T-helper 2 cell treated with Interferon-gamma antibody and Interleukin-4, amounts not matched to agents 5 μg/mL and 100 μg/mL, for 36 hours (primary cell): ENCODE data around the gene ZDHHC13.

Source experiments
- DNase-seq: peaks from one replicate; pipeline ENCODE4 v3.0.0; 2021; ENCODE audit warnings: low spot score
- H3K27ac Mint-ChIP-seq: one replicate; pipeline ENCODE4 v1.8.0; 2021; ENCODE audit warnings: mild to moderate bottlenecking, mixed read lengths
- H3K27me3 Mint-ChIP-seq: one replicate; pipeline ENCODE4 v1.8.0; 2021; ENCODE audit warnings: low read depth, mixed read lengths
- H3K36me3 Mint-ChIP-seq: one replicate; pipeline ENCODE4 v1.8.0; 2021; ENCODE audit warnings: low read depth, mixed read lengths
- H3K4me1 Mint-ChIP-seq: one replicate; pipeline ENCODE4 v1.8.0; 2021; ENCODE audit warnings: low read depth, mixed read lengths
- H3K4me3 Mint-ChIP-seq: one replicate; pipeline ENCODE4 v1.8.0; 2022; ENCODE audit warnings: mild to moderate bottlenecking, moderate library complexity, mixed read lengths
- H3K9me3 Mint-ChIP-seq: one replicate; pipeline ENCODE4 v1.8.0; 2021; ENCODE audit warnings: mixed read lengths

Gene ZDHHC13

GRCh38 chr11:19218786-19219460 lies 102.0 kb downstream of the ZDHHC13 start:
- DNase-seq = no peak

GRCh38 chr11:19220903-19221724 lies 104.1 kb downstream of the ZDHHC13 start:
- peaks cover 2% of the 10 kb centered on the region for H3K27me3 Mint-ChIP-seq
- H3K4me1 Mint-ChIP-seq = peaks cover 1% of the 10 kb centered on the region
- no peak for DNase-seq
- peaks cover 37% of the 10 kb centered on the region for H3K36me3 Mint-ChIP-seq
- no peaks in the 10 kb centered on the region for H3K9me3 Mint-ChIP-seq
- no peak overlapping the region for H3K4me3 Mint-ChIP-seq
- H3K27ac Mint-ChIP-seq = no peak overlapping the region

More at GRCh38 chr11:19218786-19219460, 102.0 kb downstream of the ZDHHC13 start:
- Mint-ChIP-seq H3K36me3 (peaks cover 19% of the 10 kb centered on the region), H3K4me1 (peaks cover 1% of the 10 kb centered on the region), H3K4me3 (no peak overlapping the region), H3K9me3 (no peaks in the 10 kb centered on the region), H3K27ac (no peak overlapping the region), H3K27me3 (peaks cover 13% of the 10 kb centered on the region)

- no peak overlapping the region for H3K4me3 Mint-ChIP-seq
- peaks cover 5% of the 10 kb centered on the region for H3K4me1 Mint-ChIP-seq
- H3K27me3 Mint-ChIP-seq = no peaks in the 10 kb centered on the region
- no peak overlapping the region for H3K27ac Mint-ChIP-seq
- no peaks in the 10 kb centered on the region for H3K9me3 Mint-ChIP-seq
- no peak for DNase-seq
- peaks cover 65% of the 10 kb centered on the region for H3K36me3 Mint-ChIP-seq
Measured at GRCh38 chr11:19225123-19225522, 108.2 kb downstream of the ZDHHC13 start.

GRCh38 chr11:19225581-19225980 lies 108.6 kb downstream of the ZDHHC13 start:
- no peak for DNase-seq
- Mint-ChIP-seq H3K27ac (no peak overlapping the region), H3K4me3 (no peak overlapping the region), H3K27me3 (no peaks in the 10 kb centered on the region), H3K4me1 (peaks cover 9% of the 10 kb centered on the region), H3K9me3 (no peaks in the 10 kb centered on the region), H3K36me3 (peaks cover 70% of the 10 kb centered on the region)
